HT1080 (cell line): ENCODE data around the gene NFKBIL1. TPM values are rescaled to one million over a fixed set of nuclear protein-coding genes. Genes with fewer than 3 reads are reported as not detected.

Experiments
- DNase-seq: peaks from one replicate; pipeline ENCODE4 v3.0.0-alpha.2; 2015; ENCODE audit warnings: low read depth
- total RNA-seq: library from RNA; depleted of rRNA; stranded (reverse); fragments of >200 nt; shearing (Covaris generic); gene quantifications from 2 replicates; pipeline ENCODE4 v1.2.3, GENCODE V29; 2014

NFKBIL1 gene
- total RNA-seq, 1 experiment from 2014 or later = 21.9 TPM

- no peak for DNase-seq
Measured at GRCh38 chr6:31534521-31535040, 12.8 kb upstream of the NFKBIL1 start.

- DNase-seq = no peak
Measured at GRCh38 chr6:31535538-31536324, 11.7 kb upstream of the NFKBIL1 start.

- no peak for DNase-seq
Measured at GRCh38 chr6:31538805-31539400, 8.5 kb upstream of the NFKBIL1 start.

- DNase-seq = no peak
Measured at GRCh38 chr6:31540640-31541039, 6.8 kb upstream of the NFKBIL1 start.

- peak; percentile 55 for DNase-seq
Measured at GRCh38 chr6:31541059-31541657, 6.2 kb upstream of the NFKBIL1 start.

GRCh38 chr6:31541658-31542521 is 5.5 kb upstream of the NFKBIL1 start, which contains the start of gene DDX39B:
Gene DDX39B (minus strand): TSS chr6:31542003. CDS start chr6:31540532, 1,471 bp downstream.
- peak; percentile 94 for DNase-seq

GRCh38 chr6:31543639-31544038 is 3.8 kb upstream of the NFKBIL1 start:
- no peak for DNase-seq

- DNase-seq = no peak
Measured at GRCh38 chr6:31544676-31545075, 2.7 kb upstream of the NFKBIL1 start.

- DNase-seq = no peak
Measured at GRCh38 chr6:31545291-31545690, 2.1 kb upstream of the NFKBIL1 start.

GRCh38 chr6:31546339-31546957 is 960 bp upstream of the NFKBIL1 start, which contains the start of gene ATP6V1G2:
Gene ATP6V1G2 (minus strand): TSS chr6:31546608. CDS start chr6:31546559, 49 bp downstream.
- peak; percentile 94 for DNase-seq

- no peak for DNase-seq
Measured at GRCh38 chr6:31547727-31548543, 527 bp downstream of the NFKBIL1 start.

- DNase-seq = no peak
Measured at GRCh38 chr6:31548544-31548873, 1.1 kb downstream of the NFKBIL1 start.

- peak; percentile 63 for DNase-seq
Measured at GRCh38 chr6:31551371-31551770, 4.0 kb downstream of the NFKBIL1 start.

- no peak for DNase-seq
Measured at GRCh38 chr6:31556307-31556706, 8.9 kb downstream of the NFKBIL1 start.

- no peak for DNase-seq
Measured at GRCh38 chr6:31557443-31558317, 10.3 kb downstream of the NFKBIL1 start.

GRCh38 chr6:31558318-31558625 is 10.9 kb downstream of the NFKBIL1 start:
- no peak for DNase-seq

GRCh38 chr6:31558631-31559500 is 11.5 kb downstream of the NFKBIL1 start:
- peak; percentile 46 for DNase-seq

GRCh38 chr6:31559606-31559957 is 12.2 kb downstream of the NFKBIL1 start:
- no peak for DNase-seq
